ENCODE data around the gene RSF1. TPM values are rescaled to one million over a fixed set of nuclear protein-coding genes. Genes with fewer than 3 reads are reported as not detected.

The RSF1 gene
- total RNA-seq, 1 experiment from 2014 or later, result 79.8 TPM

DNA sequence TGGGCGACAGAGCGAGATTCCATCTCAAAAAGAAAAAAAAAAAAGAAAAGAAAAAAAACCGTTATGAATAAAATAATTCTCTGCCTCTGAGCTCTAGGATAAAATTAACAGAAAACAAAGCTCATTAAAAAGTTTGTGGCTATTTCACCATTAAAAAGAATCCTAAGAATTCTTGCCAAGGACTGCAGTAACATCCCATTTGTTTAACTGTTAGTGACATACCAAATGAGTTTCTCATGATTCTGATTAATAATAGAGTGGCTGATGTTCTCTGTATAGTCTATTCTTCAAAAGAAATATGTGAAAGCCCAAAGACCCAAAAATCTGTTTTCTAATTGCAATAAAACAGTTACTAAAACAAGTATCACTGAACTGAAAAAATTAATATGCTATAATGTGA lies 202.6 kb downstream of the RSF1 start:
- Mint-ChIP-seq H3K9me3 (no peaks in the 10 kb centered on the region), H3K36me3 (peaks cover 70% of the 10 kb centered on the region), H3K27me3 (ENCODE audit: low read depth) (no peaks in the 10 kb centered on the region), H3K4me1 (no peaks in the 10 kb centered on the region), H3K4me3 (no peak overlapping the region), H3K27ac (no peak overlapping the region)
- CTCF ChIA-PET, result no interaction called here
- ATAC-seq (no peak), DNase-seq (ENCODE audit: low spot score) (no peak)
- TF ChIP-seq NR2C2 (CRISPR knock-in tag; IDR thresholded peaks at IDR 0.05) (no peak), CREM (CRISPR knock-in tag; IDR thresholded peaks at IDR 0.05) (no peak)
- TF ChIP-seq, protein P1, sequence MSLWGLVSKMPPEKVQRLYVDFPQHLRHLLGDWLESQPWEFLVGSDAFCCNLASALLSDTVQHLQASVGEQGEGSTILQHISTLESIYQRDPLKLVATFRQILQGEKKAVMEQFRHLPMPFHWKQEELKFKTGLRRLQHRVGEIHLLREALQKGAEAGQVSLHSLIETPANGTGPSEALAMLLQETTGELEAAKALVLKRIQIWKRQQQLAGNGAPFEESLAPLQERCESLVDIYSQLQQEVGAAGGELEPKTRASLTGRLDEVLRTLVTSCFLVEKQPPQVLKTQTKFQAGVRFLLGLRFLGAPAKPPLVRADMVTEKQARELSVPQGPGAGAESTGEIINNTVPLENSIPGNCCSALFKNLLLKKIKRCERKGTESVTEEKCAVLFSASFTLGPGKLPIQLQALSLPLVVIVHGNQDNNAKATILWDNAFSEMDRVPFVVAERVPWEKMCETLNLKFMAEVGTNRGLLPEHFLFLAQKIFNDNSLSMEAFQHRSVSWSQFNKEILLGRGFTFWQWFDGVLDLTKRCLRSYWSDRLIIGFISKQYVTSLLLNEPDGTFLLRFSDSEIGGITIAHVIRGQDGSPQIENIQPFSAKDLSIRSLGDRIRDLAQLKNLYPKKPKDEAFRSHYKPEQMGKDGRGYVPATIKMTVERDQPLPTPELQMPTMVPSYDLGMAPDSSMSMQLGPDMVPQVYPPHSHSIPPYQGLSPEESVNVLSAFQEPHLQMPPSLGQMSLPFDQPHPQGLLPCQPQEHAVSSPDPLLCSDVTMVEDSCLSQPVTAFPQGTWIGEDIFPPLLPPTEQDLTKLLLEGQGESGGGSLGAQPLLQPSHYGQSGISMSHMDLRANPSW (CRISPR knock-in tag; conservative IDR thresholded peaks at IDR 0.05; ENCODE audit: low read depth), result no peak
- POLR2A ChIA-PET, result interaction anchor here (0.6 kb wide), 1 partner anchor 16 kb away, joined by 4 read pairs; no protein-coding TSS in a partner anchor

- no peak for TF ChIP-seq TCF7 (CRISPR knock-in tag; IDR thresholded peaks at IDR 0.05; ENCODE audit: low read depth)
- TF ChIP-seq ZNF232 (CRISPR knock-in tag; IDR thresholded peaks at IDR 0.05), result no peak
- no peaks in the 10 kb centered on the region for H3K27me3 Mint-ChIP-seq (ENCODE audit: low read depth)
- H3K4me1 Mint-ChIP-seq, result no peaks in the 10 kb centered on the region
- no peak overlapping the region for H3K27ac Mint-ChIP-seq
- ChIA-PET POLR2A (no interaction called here), CTCF (interaction anchor here (0.7 to 1.5 kb wide), 2 partner anchors 8 to 98 kb away, joined by 3 to 4 read pairs; no protein-coding TSS in a partner anchor)
- no peak overlapping the region for H3K4me3 Mint-ChIP-seq
- DNase-seq (ENCODE audit: low spot score), result no peak
- ATAC-seq, result no peak
- H3K36me3 Mint-ChIP-seq, result peaks cover 52% of the 10 kb centered on the region
- H3K9me3 Mint-ChIP-seq, result no peaks in the 10 kb centered on the region
Measured at GRCh38 chr11:77611921-77612320, 208.6 kb downstream of the RSF1 start.

Other genes with a start within 250 kb of the RSF1 start
- gene AQP11, start 230.8 kb downstream of the RSF1 start, total RNA-seq (2021), result 0.99 to 1.6 TPM (median 1.2 TPM) in 3 replicates
- 147 to 153 TPM (median 152 TPM) in 3 replicates for gene CLNS1A, start 182.9 kb downstream of the RSF1 start, total RNA-seq (2021)
- 22.8 to 29.9 TPM (median 28.2 TPM) in 3 replicates for gene AAMDC, start 422 bp upstream of the RSF1 start, total RNA-seq (2021)
- 34.2 to 37.9 TPM (median 34.2 TPM) in 3 replicates for gene INTS4, start 173.9 kb upstream of the RSF1 start, total RNA-seq (2021)
- gene KCTD14, start 202.6 kb upstream of the RSF1 start, total RNA-seq (2021), result 12.6 to 15.7 TPM (median 14.8 TPM) in 3 replicates
- not detected in 3 replicates for gene THRSP, start 243.1 kb upstream of the RSF1 start, total RNA-seq (2021)

Data from WTC11 (cell line).